HG02884 (cell line): ENCODE results near the gene MOB3B.
A peak's percentile ranks its signal among the peaks of the same experiment; 100 is the strongest.

ENCODE experiments used
- ATAC-seq: cut with Tn5 transposase; IDR thresholded peaks from one replicate; pipeline ENCODE4 v1.9.1; 2021; ENCODE audit warnings: mild to moderate bottlenecking, moderate library complexity; ENCODE audit not compliant: unreplicated experiment

MOB3B gene

DNA sequence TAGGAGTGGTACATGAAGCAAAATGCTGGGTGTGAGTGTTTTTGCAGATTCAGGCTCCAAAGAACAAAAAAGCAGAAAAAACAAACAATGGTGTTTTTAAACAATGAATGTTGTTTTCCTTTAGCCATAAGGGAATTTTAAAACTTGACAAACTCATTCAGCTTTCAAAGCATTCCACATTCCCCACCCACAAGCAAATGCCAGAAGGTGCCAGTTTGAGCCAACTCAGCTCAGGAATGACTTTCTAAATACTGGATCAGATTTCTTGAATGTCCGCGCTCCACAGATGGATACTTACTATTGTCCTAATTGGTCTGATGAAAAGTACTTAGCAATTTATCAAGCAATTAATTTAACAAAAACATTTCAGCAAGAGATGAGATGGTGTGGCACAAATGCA, 12.9 kb upstream of the MOB3B start:
- no peak for ATAC-seq

DNA sequence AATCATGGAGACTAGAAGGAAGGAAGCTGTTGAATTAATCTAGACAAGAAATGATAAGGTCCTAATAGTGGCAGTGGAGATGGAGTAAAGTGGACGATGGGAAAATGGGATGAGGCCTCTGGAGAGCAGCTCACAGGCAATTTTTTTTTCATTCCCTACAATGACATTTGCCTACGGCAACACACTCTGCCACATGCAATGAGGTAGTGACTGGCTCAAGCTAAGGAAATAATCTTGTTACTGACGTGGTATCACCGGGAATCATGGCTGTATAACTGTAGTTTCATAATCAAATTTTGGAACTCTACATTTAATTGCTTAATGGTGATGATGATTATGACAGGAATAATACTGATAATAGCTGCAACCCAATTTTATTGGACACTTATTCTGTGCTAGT, 12.1 kb upstream of the MOB3B start:
- no peak for ATAC-seq

DNA sequence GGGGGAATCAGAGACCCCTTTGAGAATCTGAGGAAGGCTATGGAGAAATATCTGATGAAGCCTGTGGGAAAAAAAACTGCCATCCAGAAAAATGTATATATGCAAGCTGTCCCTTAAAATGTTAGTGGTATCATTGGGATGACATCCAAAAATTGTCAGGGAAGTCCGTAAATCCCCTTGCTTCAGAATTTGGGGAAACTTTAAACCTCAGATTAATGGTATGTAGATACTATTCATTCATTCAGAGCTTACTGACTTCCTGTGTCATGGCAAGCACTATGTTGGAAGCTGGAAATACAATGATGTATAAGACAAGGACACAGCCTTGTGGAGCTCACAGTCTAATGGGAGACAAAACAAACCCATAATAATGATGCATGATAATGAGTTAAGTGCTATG, 10.9 kb upstream of the MOB3B start:
- ATAC-seq, result no peak

DNA sequence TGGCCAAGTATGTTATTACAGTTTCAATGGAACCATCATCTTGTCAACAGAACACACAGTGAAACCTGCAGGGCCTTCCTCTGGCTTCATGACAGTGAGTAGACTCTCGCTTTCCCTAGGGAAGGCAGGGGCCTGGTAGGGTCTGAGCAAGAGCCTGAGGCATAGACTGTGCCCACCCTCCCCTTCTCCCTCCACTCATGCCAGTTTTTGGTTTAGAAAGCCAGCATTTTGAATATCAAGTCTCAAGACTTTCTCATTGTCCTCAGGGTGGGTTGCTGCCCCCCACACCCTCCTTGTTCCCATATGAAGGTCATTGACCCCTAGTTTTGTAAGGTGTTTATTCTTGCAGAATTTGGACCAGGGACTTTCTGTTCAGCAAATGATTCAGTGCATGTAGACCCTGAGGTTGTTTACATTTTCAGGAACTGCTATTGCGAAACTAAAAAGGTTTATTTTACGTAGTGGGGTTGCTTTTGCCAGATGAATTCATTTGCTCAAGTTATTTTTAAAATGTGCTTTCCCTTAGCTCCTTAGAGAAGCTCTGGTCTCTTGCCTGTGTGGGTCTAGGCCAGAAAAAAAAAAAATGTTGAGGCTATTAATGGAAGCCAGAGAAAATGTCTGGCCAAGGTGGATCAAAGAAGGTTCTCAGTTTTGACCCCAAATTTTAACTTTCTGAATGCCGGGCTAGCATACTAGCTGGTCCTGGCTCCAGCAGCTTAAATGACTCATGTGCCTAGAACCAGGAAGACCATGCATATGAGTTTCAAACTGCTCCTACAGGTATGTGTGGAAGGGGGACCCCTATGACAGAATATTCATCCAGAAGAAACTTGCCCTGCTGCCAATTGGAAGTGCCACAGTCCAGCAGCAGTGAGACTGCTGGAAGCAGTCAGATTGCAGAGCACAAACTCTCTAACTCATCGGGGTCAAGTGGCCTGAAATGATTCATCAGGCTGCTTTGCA, 10.1 kb upstream of the MOB3B start:
- peak; percentile 42 for ATAC-seq

DNA sequence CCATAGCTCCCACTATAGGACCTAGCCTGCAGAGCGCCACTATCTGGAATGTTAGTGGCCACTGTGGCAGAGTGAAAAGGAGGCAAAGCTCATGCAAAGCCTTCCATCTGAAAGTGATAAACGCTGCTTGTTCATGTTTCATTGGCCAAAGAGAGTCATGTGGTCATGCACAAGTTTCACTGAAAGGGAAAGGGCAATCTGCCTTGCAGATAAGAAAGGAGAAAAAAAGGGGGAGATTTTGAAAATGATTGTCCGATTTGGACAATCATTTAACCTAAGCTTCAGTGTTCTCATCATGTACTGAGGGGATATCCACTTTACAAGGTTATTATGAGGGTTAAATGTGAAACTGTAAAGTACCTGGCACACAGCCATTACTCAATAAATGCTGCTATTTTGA, 9.0 kb upstream of the MOB3B start:
- ATAC-seq, result no peak

DNA sequence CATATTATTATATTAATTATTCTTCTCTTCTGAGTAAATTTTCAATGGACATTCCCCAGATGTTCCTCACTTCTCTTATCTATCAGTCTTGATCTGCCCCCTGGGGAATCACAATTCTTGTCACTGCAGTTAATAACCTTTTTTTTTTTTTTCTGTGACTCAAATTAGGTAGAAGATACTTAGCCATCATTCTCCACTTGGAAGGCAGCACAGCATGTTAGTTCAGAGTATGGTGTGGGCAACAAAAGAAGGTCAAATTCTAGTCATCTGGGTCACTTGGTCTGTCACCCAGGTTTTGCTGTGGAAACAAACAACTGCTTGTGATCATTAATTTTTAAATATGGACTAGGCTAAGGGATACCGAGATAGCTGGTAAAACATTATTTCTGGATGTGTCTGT, 8.1 kb upstream of the MOB3B start:
- ATAC-seq, result no peak

DNA sequence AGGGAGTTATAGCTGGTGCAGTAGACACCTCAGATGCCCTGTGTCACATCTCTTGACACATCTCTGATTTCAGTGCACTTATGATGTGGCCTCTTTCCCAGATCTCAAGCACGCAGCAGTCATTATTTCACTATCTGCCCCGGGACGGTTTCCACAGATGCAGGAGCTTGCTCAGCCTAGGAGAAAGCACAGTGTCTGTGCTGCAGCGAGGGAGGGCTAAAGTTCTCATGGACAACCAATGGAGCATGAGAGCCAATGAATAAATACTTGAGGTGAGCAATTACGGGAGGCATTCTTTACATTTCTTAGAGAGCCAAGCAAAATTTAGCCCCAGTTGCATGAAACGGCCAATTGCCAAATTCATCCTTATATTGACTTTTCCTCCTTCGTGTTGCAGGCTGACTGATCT, 7.4 kb upstream of the MOB3B start:
- ATAC-seq, result no peak

DNA sequence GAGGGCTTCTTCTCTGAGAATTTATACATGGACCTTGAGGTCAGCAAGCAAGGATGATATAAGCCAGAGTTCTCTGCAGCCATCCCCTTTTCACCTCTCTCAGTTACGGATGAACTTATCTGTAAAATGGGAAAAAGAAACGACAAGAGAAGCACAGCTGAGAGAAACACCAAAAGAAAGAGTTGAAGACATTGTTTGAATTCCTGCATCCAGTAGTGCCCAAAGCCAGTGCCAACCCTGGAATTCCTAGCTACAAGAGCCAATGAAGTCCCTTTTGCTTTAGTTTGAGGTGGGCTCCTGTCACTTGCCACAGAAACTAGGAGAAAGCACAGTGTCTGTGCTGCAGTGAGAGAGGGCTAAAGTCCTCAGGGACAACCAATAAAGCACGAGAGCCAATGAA, 6.6 kb upstream of the MOB3B start:
- ATAC-seq, result no peak

DNA sequence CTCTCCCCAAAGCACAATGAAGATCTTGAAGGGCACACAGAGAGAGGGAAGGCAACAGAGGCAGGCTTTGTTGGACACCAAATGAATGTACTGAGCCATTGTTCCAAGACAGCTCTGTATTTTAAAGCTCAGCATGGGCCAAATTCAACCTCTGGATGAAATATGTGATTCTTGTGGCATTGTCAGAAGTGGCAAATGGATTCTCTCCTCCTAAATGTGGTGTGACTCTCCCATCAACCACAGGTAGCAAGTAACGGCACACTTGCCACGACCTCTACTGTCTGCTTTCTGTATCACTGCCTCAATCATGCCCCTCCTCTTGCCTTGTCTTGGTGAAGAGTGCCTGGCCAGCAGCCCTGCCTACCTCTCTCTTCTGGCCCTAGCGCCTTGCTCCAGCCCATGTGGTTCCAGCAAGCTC, 6.1 kb upstream of the MOB3B start:
- ATAC-seq, result peak; percentile 61

DNA sequence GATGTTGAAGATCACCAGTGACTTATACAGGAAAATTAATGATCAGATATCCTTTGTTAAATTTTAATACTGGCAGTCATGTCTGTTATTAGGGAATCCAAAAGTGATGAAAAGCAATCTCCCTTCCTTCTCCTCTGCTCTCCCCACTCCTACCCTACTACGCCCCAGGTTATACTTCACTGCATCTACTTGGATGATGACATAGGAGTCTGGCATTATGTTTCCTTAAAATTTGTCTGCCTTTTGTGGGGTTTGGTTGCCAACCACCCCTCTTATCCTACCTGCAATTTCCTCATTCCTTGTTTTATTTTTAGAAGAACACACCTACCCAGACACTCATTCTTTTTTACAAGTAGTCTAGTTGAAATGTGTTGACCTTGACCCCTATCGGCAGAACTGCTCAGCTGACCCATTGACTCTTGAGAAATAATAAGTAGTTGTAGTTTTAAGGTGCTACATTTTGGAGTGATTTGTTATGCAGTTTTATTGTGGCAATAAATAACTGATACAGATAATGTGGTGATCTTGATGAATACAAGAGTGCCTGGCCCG, 5.1 kb upstream of the MOB3B start:
- ATAC-seq, result no peak

DNA sequence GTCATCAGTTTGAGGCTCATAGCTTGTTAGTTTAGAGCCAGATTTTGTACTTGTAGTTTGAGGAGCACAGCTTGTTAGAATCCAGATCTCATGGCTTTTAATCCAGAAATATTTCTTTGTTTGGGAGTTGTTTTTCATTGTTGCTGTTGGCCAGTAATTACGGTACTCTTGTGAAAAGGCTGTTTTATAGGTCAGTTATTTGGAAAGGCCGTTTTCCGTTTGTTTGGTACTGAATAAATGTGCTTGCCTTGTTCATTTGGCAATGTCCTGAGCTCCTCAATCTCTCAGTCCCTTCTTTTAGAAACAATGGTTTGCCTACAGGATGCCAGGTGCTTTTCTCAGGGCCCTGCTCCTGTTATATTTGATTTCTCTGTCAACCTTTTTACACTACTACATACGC, 4.5 kb upstream of the MOB3B start:
- ATAC-seq, result no peak

DNA sequence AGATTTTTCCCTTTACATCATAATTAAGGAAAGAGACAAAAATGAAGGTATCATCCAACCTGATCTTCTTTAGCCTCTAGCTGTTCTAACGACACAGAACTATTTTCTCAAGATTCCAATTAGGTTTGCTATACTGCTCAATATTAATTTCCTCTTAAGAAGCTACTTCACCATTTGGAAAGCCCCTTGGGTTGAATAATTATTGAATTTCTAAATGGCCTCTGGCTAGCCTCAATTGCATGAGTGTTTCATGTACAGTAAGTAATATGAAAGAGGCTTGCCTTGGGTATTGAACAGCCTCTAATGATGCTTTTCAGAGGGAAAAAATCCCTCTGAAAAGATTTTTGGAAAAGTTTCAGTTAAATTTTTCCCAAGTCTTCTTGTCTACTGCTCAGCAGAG, 3.7 kb upstream of the MOB3B start:
- no peak for ATAC-seq

DNA sequence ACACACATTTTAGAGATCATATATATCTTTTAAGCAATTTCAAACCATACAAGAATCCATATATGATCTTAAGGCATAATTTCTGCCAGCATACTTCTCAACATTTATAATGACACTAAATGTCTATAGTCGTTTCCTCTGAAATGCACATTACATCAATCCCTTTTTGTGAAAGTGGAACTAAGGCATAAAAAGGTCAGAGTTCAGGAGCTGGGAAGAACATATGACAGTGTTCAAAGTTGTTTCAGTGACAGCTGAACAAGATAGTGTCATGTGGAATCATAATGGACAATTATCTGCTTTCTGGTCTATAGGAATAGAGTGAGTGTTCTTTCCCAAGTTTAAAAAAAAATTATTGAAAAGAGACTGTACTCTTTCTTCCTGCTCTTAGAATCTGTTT, 2.4 kb upstream of the MOB3B start:
- no peak for ATAC-seq

DNA sequence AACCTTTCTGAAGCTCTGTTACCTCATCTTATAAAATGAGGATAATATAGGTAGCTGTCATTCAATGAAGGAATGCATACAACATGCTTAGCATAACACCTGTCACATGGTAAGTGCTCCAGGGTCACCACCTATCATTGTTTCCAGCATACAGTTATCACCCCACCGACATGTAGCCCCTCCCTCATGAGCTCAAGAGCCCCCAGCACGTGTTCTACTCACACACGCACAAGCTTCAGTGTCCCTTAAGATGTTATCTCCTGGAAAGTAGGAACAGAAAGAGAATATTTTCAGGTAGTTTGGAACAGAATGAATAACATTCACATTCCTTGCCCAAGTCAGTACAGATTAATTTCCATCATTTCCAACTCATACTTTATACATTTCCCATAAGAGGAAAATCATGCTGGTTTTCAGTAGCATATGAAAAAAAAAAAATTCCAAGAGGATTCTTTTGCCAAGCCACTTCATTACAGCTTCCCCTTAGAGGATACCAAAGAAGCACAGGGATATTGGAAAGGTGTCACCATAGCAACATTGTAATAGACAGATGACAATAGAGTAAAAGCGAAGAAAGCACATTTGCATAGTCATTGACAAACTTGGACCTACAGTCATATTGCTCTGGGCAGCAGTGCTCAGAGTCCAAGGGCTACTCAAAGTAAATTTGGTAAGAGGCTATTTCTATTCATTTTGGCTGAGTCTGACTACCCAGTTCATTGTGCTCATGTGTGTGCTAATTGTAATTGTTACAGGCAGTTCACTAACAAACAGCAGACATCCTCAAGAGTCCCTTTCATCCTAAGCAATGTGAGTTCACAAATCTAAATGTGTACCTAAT, 1.5 kb upstream of the MOB3B start:
- no peak for ATAC-seq

DNA sequence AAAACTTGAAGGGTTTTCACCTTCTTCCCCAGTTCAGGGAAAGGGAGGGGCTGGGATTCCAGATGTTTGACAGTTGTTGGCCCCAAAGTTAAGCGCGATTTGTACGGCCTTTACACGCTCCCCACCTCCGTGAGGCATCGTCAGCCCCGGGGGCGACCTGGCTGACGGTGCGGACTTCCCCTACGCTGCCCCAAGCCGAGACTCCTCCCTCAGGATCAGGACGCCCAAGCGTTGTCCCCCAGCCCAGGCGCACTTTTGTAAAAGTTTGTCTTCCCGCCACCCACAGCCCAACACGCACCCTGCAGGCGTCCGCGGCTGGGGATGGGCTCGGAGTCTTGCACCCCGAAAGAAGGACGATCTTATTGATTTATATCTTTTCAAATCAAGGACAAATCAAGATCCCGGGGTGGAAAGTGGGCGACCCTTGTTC, 713 bp downstream of the MOB3B start:
- ATAC-seq, result peak; percentile 42

DNA sequence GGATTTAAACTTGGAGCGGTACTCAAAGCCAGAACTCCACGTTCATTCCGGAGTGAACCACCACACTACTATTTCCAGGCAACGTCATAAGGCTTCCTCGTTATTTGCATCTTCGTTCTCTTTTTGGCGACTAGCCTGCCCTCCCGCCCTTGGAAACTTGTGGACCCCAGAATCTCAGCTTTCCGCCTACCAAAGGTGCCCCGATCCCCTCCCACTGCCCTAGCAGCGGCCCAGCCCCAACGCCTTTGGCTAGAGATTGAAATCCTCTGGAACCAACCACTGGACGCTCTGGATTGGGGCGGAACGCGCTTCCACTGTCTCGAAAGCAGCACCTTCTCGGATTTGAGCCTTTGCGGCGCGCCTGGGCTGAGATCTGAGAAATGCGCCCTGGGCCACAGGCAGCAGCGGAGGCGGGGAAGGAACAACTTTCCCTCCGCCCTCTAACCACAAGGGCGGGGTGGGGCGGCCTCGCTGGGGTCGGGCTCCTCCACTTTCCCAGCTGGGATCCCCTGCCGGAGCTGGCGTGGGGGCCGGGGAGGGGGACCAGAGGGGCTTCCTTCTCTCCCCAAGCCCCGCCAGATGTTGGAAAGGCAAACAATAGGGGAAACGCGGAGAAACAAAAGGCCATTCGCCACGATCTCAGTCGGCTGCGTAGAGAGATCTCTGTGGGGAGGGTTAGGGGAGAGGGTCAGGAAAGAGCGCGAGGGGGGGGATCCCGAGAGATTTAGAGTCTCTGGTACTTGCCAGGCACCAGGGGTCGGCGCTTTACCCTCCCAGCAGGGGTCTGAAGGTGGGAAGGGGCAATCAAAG, 1.3 kb downstream of the MOB3B start:
- ATAC-seq, result peak; percentile 45

DNA sequence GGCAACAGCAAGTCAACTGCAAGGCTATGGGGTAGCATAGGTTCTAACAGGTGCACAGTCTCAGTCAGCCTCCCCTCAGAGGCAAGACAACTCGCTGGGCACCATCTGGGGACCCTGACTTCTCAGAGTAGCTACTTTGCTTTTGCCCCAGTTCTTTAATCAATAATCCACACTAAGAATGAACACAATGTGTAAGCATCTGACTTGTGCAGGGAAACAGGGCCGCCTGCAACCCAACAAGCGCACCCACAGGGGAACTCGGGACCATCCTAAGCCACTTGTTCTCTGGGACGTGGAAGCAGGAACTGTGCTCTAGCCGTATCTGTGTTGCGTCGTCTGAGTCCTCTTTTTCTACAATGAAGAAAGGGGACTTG, 1.9 kb downstream of the MOB3B start:
- no peak for ATAC-seq

DNA sequence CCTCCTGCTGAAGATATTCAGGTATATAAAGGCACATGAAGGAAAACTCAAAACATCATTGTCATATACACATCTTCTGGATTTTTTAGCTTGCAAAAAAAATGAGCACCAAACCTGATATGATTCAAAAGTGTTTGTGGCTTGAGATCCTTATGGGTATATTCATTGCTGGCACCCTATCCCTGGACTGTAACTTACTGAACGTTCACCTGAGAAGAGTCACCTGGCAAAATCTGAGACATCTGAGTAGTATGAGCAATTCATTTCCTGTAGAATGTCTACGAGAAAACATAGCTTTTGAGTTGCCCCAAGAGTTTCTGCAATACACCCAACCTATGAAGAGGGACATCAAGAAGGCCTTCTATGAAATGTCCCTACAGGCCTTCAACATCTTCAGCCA, 5.4 kb downstream of the MOB3B start, which contains the start of gene IFNK:
IFNK (plus strand) TSS at position 55 of the 400 bp plus-strand sequence; CDS start at position 102, 47 bp downstream.
- no peak for ATAC-seq

DNA sequence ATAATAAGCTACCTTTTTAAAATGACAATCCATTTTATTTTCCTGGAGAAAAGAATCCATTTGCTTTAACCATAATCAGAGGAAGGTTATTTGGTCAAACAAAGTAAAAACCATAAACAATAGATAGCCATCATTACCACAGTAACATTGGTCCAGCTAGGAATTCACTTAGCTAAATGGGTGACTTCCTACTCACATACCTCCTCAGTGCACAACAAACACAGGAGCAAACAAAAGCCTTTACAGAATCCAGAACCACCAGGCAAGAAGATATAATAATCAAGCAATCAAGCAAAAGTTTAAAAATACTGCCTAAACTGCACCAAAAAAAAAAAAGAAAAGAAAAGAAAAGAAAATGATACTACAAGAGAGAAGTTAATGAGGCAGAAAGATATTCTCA, 6.5 kb downstream of the MOB3B start:
- ATAC-seq, result no peak

DNA sequence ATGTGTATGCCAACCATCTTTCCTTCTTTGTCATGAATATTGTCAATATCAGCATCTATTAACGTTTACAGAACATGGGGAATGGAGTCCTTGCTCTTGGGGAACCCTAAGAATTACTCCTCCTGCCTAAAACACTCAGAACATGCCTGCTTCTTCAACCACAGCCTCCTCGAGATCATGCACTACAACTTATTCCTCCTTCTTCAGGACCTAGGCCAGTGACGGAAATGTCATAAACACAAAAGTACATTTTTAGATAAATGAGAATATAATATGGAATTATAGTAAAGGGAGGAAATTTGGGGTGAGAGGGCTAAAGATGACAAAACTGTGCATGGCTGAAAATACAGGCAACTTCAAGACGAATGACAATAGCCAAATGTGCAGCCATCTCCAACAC, 8.6 kb downstream of the MOB3B start:
- ATAC-seq, result no peak
